OCI-LY3 (cell line): Measurements from ENCODE around the gene RAP1GAP2.

Experiments used
- CTCF ChIP-seq: fragments of 200-600, 300-600 bp; sonication (generic); IDR thresholded peaks from 2 replicates; pipeline ENCODE4 v1.5.1; 2014; ENCODE audit warnings: antibody characterized with exemption, low read length, low read depth
- EZH2phosphoT487 ChIP-seq: fragments of 200-600 bp; shearing (Covaris generic); IDR thresholded peaks from 2 replicates; pipeline ENCODE4 v1.6.1; 2018; ENCODE audit warnings: antibody characterized with exemption, mixed run types, low read depth

DNA sequence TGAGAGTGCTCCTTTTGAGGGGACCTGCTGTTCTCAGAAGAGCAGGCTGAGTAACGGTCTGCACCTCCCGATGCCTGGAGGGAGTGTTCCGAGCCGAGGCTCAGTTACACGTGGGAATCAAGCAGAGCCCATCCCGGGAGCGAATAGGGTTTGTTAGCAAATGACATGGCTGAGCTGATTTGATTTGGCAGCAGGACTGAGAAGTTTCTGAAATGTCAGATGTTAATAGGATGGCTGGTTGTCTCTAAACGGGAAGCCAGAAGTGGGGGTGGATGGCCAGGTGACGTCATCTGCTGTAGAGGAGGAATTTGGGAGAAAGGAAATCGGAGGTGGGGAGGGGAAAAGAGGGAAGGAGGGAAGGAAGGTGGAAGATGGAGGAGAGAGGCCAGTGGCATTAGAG lies 128.0 kb downstream of the RAP1GAP2 start:
- no peak for TF ChIP-seq CTCF
- no peak for TF ChIP-seq EZH2phosphoT487
